Liver (tissue), 3 donors: Measurements from ENCODE around the gene PNPLA1.

ENCODE experiments used
- TAF1 ChIP-seq: conservative IDR thresholded peaks from 2 replicates; pipeline ENCODE4 v1.6.1; 2016; ENCODE audit warnings: antibody characterized with exemption, mild to moderate bottlenecking
- TF ChIP-seq, protein P1 (sequence below): fragments of 150-350 bp; IDR thresholded peaks from 2 replicates; pipeline ENCODE4 v1.5.1; 2017; ENCODE audit warnings: improper control_type of control experiment, low read depth, low read length; ENCODE audit not compliant: missing input control
- TF ChIP-seq, protein P2 (sequence below): IDR thresholded peaks from 2 replicates; pipeline ENCODE4 v1.6.1; 2016; ENCODE audit warnings: antibody characterized with exemption
- donor health status: healthy.
- donor health status: healthy.

DNA sequence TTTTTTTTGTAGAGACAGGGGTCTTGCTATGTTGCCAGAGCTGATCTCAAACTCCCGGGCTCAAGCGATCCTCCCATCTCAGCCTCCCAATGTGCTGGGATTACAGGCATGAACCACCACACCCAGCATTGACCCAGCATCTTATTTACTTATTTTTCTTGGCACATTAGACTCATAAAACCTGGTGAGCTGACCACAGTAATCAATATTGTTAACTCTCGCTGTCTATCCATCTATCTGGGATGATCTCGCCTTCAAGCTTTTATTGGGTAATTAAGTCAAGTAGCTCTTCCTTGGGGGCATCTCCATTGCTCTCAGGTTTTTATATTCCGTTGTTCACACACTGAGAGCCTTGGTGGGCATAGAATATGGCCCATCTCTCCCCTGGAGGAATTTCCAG is 17.0 kb downstream of the PNPLA1 start:
- TF ChIP-seq TAF1, result no peak
- TF ChIP-seq, protein P1, sequence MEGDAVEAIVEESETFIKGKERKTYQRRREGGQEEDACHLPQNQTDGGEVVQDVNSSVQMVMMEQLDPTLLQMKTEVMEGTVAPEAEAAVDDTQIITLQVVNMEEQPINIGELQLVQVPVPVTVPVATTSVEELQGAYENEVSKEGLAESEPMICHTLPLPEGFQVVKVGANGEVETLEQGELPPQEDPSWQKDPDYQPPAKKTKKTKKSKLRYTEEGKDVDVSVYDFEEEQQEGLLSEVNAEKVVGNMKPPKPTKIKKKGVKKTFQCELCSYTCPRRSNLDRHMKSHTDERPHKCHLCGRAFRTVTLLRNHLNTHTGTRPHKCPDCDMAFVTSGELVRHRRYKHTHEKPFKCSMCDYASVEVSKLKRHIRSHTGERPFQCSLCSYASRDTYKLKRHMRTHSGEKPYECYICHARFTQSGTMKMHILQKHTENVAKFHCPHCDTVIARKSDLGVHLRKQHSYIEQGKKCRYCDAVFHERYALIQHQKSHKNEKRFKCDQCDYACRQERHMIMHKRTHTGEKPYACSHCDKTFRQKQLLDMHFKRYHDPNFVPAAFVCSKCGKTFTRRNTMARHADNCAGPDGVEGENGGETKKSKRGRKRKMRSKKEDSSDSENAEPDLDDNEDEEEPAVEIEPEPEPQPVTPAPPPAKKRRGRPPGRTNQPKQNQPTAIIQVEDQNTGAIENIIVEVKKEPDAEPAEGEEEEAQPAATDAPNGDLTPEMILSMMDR, result no peak
- TF ChIP-seq, protein P2, sequence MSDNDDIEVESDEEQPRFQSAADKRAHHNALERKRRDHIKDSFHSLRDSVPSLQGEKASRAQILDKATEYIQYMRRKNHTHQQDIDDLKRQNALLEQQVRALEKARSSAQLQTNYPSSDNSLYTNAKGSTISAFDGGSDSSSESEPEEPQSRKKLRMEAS, result no peak
